ENCODE measurements around the gene ZDHHC11B. TPM values are rescaled to one million over a fixed set of nuclear protein-coding genes. Genes with fewer than 3 reads are reported as not detected.
"Not testable (repeated sequence)": the region's sequence is repeated elsewhere in the genome, so short reads cannot be mapped to it uniquely, and the experiment has no call there.

The ZDHHC11B gene
- total and polyA plus RNA-seq, 2 of the 13 experiments (the other 11 are each of a cell fraction or from before 2014, with no cell fraction given) = 0.11 to 0.12 TPM

DNA sequence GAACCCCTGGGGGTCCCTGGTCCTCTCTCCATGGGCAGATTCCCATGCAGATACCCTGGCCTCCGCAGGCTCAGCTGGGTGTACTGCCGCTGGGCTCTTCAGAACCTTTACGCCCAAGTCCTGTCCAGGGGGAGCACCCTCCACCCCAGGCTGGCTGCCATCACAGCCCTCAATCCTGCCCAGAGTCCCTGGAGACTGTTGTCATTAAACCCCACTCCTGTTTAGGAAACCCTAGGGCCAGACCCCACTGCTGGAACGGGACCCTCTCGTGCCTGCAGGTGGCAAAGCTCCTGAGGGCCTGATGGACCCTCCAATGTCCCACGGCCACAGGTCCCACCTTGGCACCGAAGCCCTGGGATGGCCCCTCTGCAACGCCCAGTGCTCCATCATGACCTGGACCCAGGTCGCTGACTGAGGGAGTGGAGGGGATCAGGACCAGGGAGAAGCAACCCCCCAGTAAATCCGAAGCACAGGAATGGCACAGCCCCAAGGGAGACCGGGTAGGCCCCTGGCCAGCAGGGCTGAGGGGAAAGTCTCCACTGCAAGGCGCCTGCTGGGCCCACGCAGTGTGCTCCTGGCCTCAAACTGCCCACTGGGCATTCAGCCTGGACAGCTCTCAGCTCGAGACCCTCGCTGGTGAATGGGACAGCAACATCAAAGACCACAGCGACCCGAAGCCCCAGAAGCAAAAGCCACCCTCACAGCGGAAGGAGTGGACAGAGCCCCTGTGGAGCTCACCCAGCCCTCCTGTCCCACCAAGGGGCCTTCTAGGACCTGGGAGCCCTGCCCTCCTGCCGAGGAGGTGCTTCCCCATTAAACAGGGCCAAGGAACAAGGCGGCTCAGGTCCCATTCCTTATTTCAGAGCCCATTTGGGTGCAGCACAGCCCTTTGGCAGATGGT, 8.3 kb downstream of the ZDHHC11B start (continued):
- TF ChIP-seq, protein P1, sequence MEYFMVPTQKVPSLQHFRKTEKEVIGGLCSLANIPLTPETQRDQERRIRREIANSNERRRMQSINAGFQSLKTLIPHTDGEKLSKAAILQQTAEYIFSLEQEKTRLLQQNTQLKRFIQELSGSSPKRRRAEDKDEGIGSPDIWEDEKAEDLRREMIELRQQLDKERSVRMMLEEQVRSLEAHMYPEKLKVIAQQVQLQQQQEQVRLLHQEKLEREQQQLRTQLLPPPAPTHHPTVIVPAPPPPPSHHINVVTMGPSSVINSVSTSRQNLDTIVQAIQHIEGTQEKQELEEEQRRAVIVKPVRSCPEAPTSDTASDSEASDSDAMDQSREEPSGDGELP (IDR thresholded peaks at IDR 0.05; ENCODE audit: borderline replicate concordance, low read depth) = no peak
- TF ChIP-seq, protein P2, sequence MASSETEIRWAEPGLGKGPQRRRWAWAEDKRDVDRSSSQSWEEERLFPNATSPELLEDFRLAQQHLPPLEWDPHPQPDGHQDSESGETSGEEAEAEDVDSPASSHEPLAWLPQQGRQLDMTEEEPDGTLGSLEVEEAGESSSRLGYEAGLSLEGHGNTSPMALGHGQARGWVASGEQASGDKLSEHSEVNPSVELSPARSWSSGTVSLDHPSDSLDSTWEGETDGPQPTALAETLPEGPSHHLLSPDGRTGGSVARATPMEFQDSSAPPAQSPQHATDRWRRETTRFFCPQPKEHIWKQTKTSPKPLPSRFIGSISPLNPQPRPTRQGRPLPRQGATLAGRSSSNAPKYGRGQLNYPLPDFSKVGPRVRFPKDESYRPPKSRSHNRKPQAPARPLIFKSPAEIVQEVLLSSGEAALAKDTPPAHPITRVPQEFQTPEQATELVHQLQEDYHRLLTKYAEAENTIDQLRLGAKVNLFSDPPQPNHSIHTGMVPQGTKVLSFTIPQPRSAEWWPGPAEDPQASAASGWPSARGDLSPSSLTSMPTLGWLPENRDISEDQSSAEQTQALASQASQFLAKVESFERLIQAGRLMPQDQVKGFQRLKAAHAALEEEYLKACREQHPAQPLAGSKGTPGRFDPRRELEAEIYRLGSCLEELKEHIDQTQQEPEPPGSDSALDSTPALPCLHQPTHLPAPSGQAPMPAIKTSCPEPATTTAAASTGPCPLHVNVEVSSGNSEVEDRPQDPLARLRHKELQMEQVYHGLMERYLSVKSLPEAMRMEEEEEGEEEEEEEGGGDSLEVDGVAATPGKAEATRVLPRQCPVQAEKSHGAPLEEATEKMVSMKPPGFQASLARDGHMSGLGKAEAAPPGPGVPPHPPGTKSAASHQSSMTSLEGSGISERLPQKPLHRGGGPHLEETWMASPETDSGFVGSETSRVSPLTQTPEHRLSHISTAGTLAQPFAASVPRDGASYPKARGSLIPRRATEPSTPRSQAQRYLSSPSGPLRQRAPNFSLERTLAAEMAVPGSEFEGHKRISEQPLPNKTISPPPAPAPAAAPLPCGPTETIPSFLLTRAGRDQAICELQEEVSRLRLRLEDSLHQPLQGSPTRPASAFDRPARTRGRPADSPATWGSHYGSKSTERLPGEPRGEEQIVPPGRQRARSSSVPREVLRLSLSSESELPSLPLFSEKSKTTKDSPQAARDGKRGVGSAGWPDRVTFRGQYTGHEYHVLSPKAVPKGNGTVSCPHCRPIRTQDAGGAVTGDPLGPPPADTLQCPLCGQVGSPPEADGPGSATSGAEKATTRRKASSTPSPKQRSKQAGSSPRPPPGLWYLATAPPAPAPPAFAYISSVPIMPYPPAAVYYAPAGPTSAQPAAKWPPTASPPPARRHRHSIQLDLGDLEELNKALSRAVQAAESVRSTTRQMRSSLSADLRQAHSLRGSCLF (CRISPR knock-in tag; IDR thresholded peaks at IDR 0.05; ENCODE audit: borderline replicate concordance) = no peak
- TF ChIP-seq KIAA2018 (CRISPR knock-in tag; IDR thresholded peaks at IDR 0.05; ENCODE audit: borderline replicate concordance) = no peak

- WGBS (ENCODE audit: low lambda C conversion rate) = 39% methylated on average over 4 of the region's 9 CpGs
- H3K9me3 ChIP-seq (ENCODE audit: low read length); ATAC-seq; H3K4me2 ChIP-seq (ENCODE audit: low read depth, low read length); DNase-seq (ENCODE audit: low spot score); H3K4me1 ChIP-seq (ENCODE audit: insufficient read depth, low read length); POLR2A ChIA-PET; H4K20me1 ChIP-seq (ENCODE audit: insufficient read depth, low read length); H3K79me2 ChIP-seq (ENCODE audit: insufficient read depth, low read length); H3K36me3 ChIP-seq (replicated peaks in 1 of 2; ENCODE audit: control insufficient read depth in 1 of 2, insufficient read depth in 2 of 2, low read length in 2 of 2); BruUV-seq (replicated peaks); H3K4me3 ChIP-seq (replicated peaks in 1 of 3; ENCODE audit: insufficient read depth in 1 of 3, low read depth in 2 of 3, low read length in 3 of 3); FAIRE-seq; intact Hi-C loops (cut with micrococcal nuclease; ENCODE audit: unreplicated experiment); H3K27ac ChIP-seq (ENCODE audit: extremely low read length, insufficient read depth, low read length); CTCF ChIA-PET (ENCODE audit: low intra/inter-chr PET ratio, low total read pairs); H3K9ac ChIP-seq (ENCODE audit: insufficient read depth, low read depth, low read length); H2AFZ ChIP-seq (ENCODE audit: low read length): not testable (repeated sequence)
- peaks cover 16 to 22% of the 10 kb centered on the region in 2 experiments for H3K27me3 ChIP-seq (ENCODE audit: control insufficient read depth in 1 of 2, insufficient read depth in 2 of 2, low read length in 2 of 2)
- in situ Hi-C loops (cut with HindIII; ENCODE audit: extremely low pct_ligation_motif_present, low pct_unique_long_range_greater_than_20kb) = loop anchor here (10.0 kb wide), 1 partner anchor 91 kb away; no protein-coding TSS in a partner anchor
Observed at GRCh38 chr5:775595-775960, 9.0 kb downstream of the ZDHHC11B start.
